HL-60 (cell line): ENCODE data around the gene CTAGE9.

Experiments used
- CTCF ChIP-seq: IDR thresholded peaks from one replicate; pipeline ENCODE4 v1.5.1; 2011; ENCODE audit warnings: low read length, control low read depth, inconsistent platforms; ENCODE audit not compliant: insufficient read depth
- GABPA ChIP-seq: IDR thresholded peaks from 2 replicates; pipeline ENCODE4 v1.6.1; 2012; ENCODE audit warnings: low read depth
- POLR2AphosphoS5 ChIP-seq: IDR thresholded peaks from 2 replicates; pipeline ENCODE4 v1.6.1; 2012; ENCODE audit warnings: low read depth
- REST ChIP-seq: IDR thresholded peaks from 2 replicates; pipeline ENCODE4 v1.6.1; 2012; ENCODE audit warnings: low read depth; ENCODE audit not compliant: insufficient replicate concordance
- SPI1 ChIP-seq: IDR thresholded peaks from 2 replicates; pipeline ENCODE4 v1.6.1; 2012; ENCODE audit warnings: low read depth, mild to moderate bottlenecking, borderline replicate concordance

- TF ChIP-seq CTCF (no peak), POLR2AphosphoS5 (no peak), REST (no peak), SPI1 (no peak), GABPA (no peak)
Measured at GRCh38 chr6:131692031-131692430, 18.8 kb downstream of the CTAGE9 start.
